OCI-LY1 (cell line): ENCODE results near the gene NKTR.

ENCODE experiments used
- H2AFZ ChIP-seq: fragments of 200-600 bp; sonication (generic), shearing (Covaris generic); 2 replicates; pipeline ENCODE4 v1.6.0; 2014; ENCODE audit warnings: antibody characterized with exemption, mild to moderate bottlenecking, low read length
- H3F3A ChIP-seq: fragments of 200-600 bp; sonication (generic), shearing (Covaris generic); 2 replicates; pipeline ENCODE4 v1.6.0; 2014; ENCODE audit warnings: mild to moderate bottlenecking, antibody characterized with exemption, low read length, moderate library complexity; ENCODE audit not compliant: insufficient read depth
- H3K27ac ChIP-seq: fragments of 200-600 bp; sonication (generic); 2 replicates; pipeline ENCODE4 v1.5.1; 2014; ENCODE audit warnings: low read length, mixed run types, mild to moderate bottlenecking, low read depth; ENCODE audit not compliant: poor library complexity, severe bottlenecking
- H3K27me3 ChIP-seq: fragments of 200-600 bp; sonication (generic); 2 replicates; pipeline ENCODE4 v1.6.0; 2014; ENCODE audit warnings: antibody characterized with exemption, mild to moderate bottlenecking, low read length, moderate library complexity; ENCODE audit not compliant: insufficient read depth
- H3K36me3 ChIP-seq: fragments of 200-600 bp; sonication (generic); 2 replicates; pipeline ENCODE4 v1.6.1; 2014; ENCODE audit warnings: mild to moderate bottlenecking, antibody characterized with exemption, low read length, moderate library complexity, mixed read lengths; ENCODE audit not compliant: insufficient read depth
- H3K4me1 ChIP-seq: fragments of 200-600 bp; sonication (generic); 2 replicates; pipeline ENCODE4 v1.5.1; 2014; ENCODE audit warnings: mild to moderate bottlenecking, low read length, moderate library complexity; ENCODE audit not compliant: insufficient read depth, severe bottlenecking
- H3K4me2 ChIP-seq: fragments of 200-600 bp; sonication (generic), shearing (Covaris generic); 2 replicates; pipeline ENCODE4 v1.6.1; 2014; ENCODE audit warnings: low read length
- H3K4me3 ChIP-seq: fragments of 200-600 bp; sonication (generic); 2 replicates; pipeline ENCODE4 v1.5.1; 2014; ENCODE audit warnings: low read length, low read depth, mild to moderate bottlenecking, mixed read lengths; ENCODE audit not compliant: poor library complexity, severe bottlenecking
- H3K79me2 ChIP-seq: fragments of 200-600 bp; shearing (Covaris generic); 2 replicates; pipeline ENCODE4 v1.6.1; 2016; ENCODE audit warnings: mixed run types, low read length, mixed read lengths; ENCODE audit not compliant: insufficient read depth
- H3K9ac ChIP-seq: fragments of 200-600 bp; sonication (generic), shearing (Covaris generic); 2 replicates; pipeline ENCODE4 v1.6.1; 2014; ENCODE audit warnings: mild to moderate bottlenecking, low read length, mixed read lengths
- H3K9me2 ChIP-seq: fragments of 200-600 bp; sonication (generic), shearing (Covaris generic); 2 replicates; pipeline ENCODE4 v1.6.1; 2014; ENCODE audit warnings: low read depth, mild to moderate bottlenecking, low read length, mixed read lengths
- H3K9me3 ChIP-seq: fragments of 200-600 bp; shearing (Covaris generic); 2 replicates; pipeline ENCODE4 v1.6.1; 2014; ENCODE audit warnings: low read length, mixed read lengths
- H4K20me1 ChIP-seq: fragments of 200-600 bp; sonication (generic), shearing (Covaris generic); 2 replicates; pipeline ENCODE4 v1.6.0; 2016; ENCODE audit warnings: mild to moderate bottlenecking, low read length; ENCODE audit not compliant: insufficient read depth
- EZH2 ChIP-seq: fragments of 200-600 bp; sonication (generic), shearing (Covaris generic); IDR thresholded peaks from 2 replicates; pipeline ENCODE4 v1.8.0; 2017; ENCODE audit warnings: borderline replicate concordance, mixed run types, mild to moderate bottlenecking, antibody characterized with exemption, low read length, moderate library complexity, mixed read lengths
- TF ChIP-seq, protein P1 (sequence below): fragments of 200-600 bp; sonication (generic), shearing (Covaris generic); IDR thresholded peaks from 2 replicates; pipeline ENCODE4 v1.5.1; 2017; ENCODE audit warnings: mild to moderate bottlenecking, antibody characterized with exemption, low read length, moderate library complexity, mixed read lengths

The NKTR gene

GRCh38 chr3:42682301-42683070 lies 82.0 kb downstream of the NKTR start:
- TF ChIP-seq, protein P1, sequence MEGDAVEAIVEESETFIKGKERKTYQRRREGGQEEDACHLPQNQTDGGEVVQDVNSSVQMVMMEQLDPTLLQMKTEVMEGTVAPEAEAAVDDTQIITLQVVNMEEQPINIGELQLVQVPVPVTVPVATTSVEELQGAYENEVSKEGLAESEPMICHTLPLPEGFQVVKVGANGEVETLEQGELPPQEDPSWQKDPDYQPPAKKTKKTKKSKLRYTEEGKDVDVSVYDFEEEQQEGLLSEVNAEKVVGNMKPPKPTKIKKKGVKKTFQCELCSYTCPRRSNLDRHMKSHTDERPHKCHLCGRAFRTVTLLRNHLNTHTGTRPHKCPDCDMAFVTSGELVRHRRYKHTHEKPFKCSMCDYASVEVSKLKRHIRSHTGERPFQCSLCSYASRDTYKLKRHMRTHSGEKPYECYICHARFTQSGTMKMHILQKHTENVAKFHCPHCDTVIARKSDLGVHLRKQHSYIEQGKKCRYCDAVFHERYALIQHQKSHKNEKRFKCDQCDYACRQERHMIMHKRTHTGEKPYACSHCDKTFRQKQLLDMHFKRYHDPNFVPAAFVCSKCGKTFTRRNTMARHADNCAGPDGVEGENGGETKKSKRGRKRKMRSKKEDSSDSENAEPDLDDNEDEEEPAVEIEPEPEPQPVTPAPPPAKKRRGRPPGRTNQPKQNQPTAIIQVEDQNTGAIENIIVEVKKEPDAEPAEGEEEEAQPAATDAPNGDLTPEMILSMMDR = no peak
- no peak for TF ChIP-seq EZH2
- Histone ChIP-seq H3K4me2 (no peak overlapping the region), H3K9me2 (no peaks in the 10 kb centered on the region)

GRCh38 chr3:42683875-42684598 lies 83.6 kb downstream of the NKTR start:
- Histone ChIP-seq H4K20me1 (no peaks in the 10 kb centered on the region), H2AFZ (no peak overlapping the region), H3K9me2 (no peaks in the 10 kb centered on the region), H3K9ac (no peak overlapping the region), H3K36me3 (no peaks in the 10 kb centered on the region), H3K79me2 (no peaks in the 10 kb centered on the region), H3K27ac (no peak overlapping the region), H3K9me3 (no peaks in the 10 kb centered on the region), H3F3A (no peaks in the 10 kb centered on the region), H3K4me2 (no peak overlapping the region), H3K4me1 (no peaks in the 10 kb centered on the region), H3K4me3 (no peak overlapping the region), H3K27me3 (no peaks in the 10 kb centered on the region)
- TF ChIP-seq, protein P1 = no peak
- no peak for TF ChIP-seq EZH2

More at GRCh38 chr3:42682301-42683070, 82.0 kb downstream of the NKTR start:
- no peaks in the 10 kb centered on the region for H3K4me1 ChIP-seq
- H3K27me3 ChIP-seq = no peaks in the 10 kb centered on the region
- no peak overlapping the region for H3K9ac ChIP-seq
- no peaks in the 10 kb centered on the region for H4K20me1 ChIP-seq
- H3F3A ChIP-seq = no peaks in the 10 kb centered on the region
- no peak overlapping the region for H2AFZ ChIP-seq
- no peak overlapping the region for H3K4me3 ChIP-seq
- H3K9me3 ChIP-seq = no peaks in the 10 kb centered on the region
- H3K79me2 ChIP-seq = no peaks in the 10 kb centered on the region
- no peak overlapping the region for H3K27ac ChIP-seq
- no peaks in the 10 kb centered on the region for H3K36me3 ChIP-seq

GRCh38 chr3:42684632-42685362 lies 84.3 kb downstream of the NKTR start:
- Histone ChIP-seq H3K4me3 (no peak overlapping the region), H3K9me3 (no peaks in the 10 kb centered on the region), H3K36me3 (no peaks in the 10 kb centered on the region), H3F3A (no peaks in the 10 kb centered on the region), H3K9me2 (no peaks in the 10 kb centered on the region), H3K27ac (no peak overlapping the region), H3K4me1 (no peaks in the 10 kb centered on the region), H4K20me1 (no peaks in the 10 kb centered on the region), H3K9ac (no peak overlapping the region), H2AFZ (no peak overlapping the region), H3K27me3 (no peaks in the 10 kb centered on the region), H3K79me2 (no peaks in the 10 kb centered on the region), H3K4me2 (no peak overlapping the region)
- no peak for TF ChIP-seq EZH2
- TF ChIP-seq, protein P1 = no peak
